OCI-LY7 (cell line): Measurements from ENCODE around the gene RCN2. TPM values are rescaled to one million over a fixed set of nuclear protein-coding genes. Genes with fewer than 3 reads are reported as not detected.

Experiments
- BruUV-seq: library from RNA; stranded (reverse); fragments of 400-500 nt; replicated peaks from 2 replicates; lab custom pipeline; 2021; lab: Mats Ljungman, UMichigan
- CTCF ChIA-PET: fragments of 300-600 bp; sonication (Branson Sonifier 250); formaldehyde crosslinking; loops from one replicate; lab custom pipeline; 2022; ENCODE audit warnings: antibody characterized with exemption; ENCODE audit not compliant: unreplicated experiment; lab: Charles Lee
- POLR2A ChIA-PET: fragments of 300-600 bp; sonication (Branson Sonifier 250); formaldehyde crosslinking; loops from one replicate; lab custom pipeline; 2022; ENCODE audit warnings: antibody characterized with exemption; lab: Charles Lee
- DNase-seq: peaks from one replicate; pipeline ENCODE4 v3.0.0-alpha.2; 2015; ENCODE audit warnings: low spot score
- H2AFZ ChIP-seq: fragments of 200-600 bp; sonication (generic), shearing (Covaris generic); 2 replicates; pipeline ENCODE4 v1.6.1; 2014; ENCODE audit warnings: mild to moderate bottlenecking, antibody characterized with exemption, low read length, moderate library complexity
- H3K27ac ChIP-seq: fragments of 200-600 bp; sonication (generic); 2 replicates; pipeline ENCODE4 v1.5.1; 2014; ENCODE audit warnings: mixed run types, low read depth, mild to moderate bottlenecking, moderate library complexity, low read length, inconsistent platforms; ENCODE audit not compliant: poor library complexity, severe bottlenecking
- H3K36me3 ChIP-seq: fragments of 200-600 bp; sonication (generic); 2 replicates; pipeline ENCODE4 v1.6.1; 2014; ENCODE audit warnings: mild to moderate bottlenecking, antibody characterized with exemption, low read length, moderate library complexity, mixed read lengths; ENCODE audit not compliant: insufficient read depth
- H3K4me1 ChIP-seq: fragments of 200-600 bp; sonication (generic); 2 replicates; pipeline ENCODE4 v1.5.1; 2014; ENCODE audit warnings: mild to moderate bottlenecking, low read length; ENCODE audit not compliant: insufficient read depth, poor library complexity, severe bottlenecking
- H3K4me2 ChIP-seq: fragments of 200-600 bp; sonication (generic); 2 replicates; pipeline ENCODE4 v1.6.1; 2014; ENCODE audit warnings: mild to moderate bottlenecking, low read length
- H3K4me3 ChIP-seq: fragments of 200-600 bp; sonication (generic); 2 replicates; pipeline ENCODE4 v1.5.1; 2014; ENCODE audit warnings: mild to moderate bottlenecking, low read depth, low read length; ENCODE audit not compliant: poor library complexity, severe bottlenecking
- H3K79me2 ChIP-seq: fragments of 200-600 bp; sonication (generic); 2 replicates; pipeline ENCODE4 v1.6.1; 2016; ENCODE audit warnings: low read depth, mild to moderate bottlenecking, low read length, moderate library complexity, mixed read lengths; ENCODE audit not compliant: insufficient read depth
- H3K9me2 ChIP-seq: fragments of 200-600 bp; sonication (generic); 2 replicates; pipeline ENCODE4 v1.6.1; 2016; ENCODE audit warnings: mild to moderate bottlenecking, low read length, mixed read lengths; ENCODE audit not compliant: insufficient read depth
- H3K9me3 ChIP-seq: fragments of 200-600 bp; sonication (generic); 2 replicates; pipeline ENCODE4 v1.6.1; 2014; ENCODE audit warnings: mild to moderate bottlenecking, mixed run types, low read length, mixed read lengths
- H4K20me1 ChIP-seq: fragments of 200-600 bp; sonication (generic); 2 replicates; pipeline ENCODE4 v1.6.1; 2014; ENCODE audit warnings: mild to moderate bottlenecking, antibody characterized with exemption, low read length, moderate library complexity, mixed read lengths; ENCODE audit not compliant: insufficient read depth
- CTCF ChIP-seq: fragments of 200-600 bp; sonication (generic); conservative IDR thresholded peaks from 2 replicates; pipeline ENCODE4 v1.5.1; 2014; ENCODE audit warnings: mild to moderate bottlenecking, antibody characterized with exemption, low read length, moderate library complexity, mixed read lengths
- EZH2phosphoT487 ChIP-seq: fragments of 200-600 bp; sonication (generic); IDR thresholded peaks from 2 replicates; pipeline ENCODE4 v1.6.1; 2018; ENCODE audit warnings: low read depth, borderline replicate concordance, mild to moderate bottlenecking, mixed run types, antibody characterized with exemption, low read length, moderate library complexity, mixed read lengths
- intact Hi-C: fragments of 100-400 bp; cut with micrococcal nuclease; formaldehyde crosslinking; loops from one replicate; pipeline ENCODE4 v1.10.0; 2022; ENCODE audit not compliant: unreplicated experiment
- total RNA-seq, 2 experiments: library from RNA; depleted of rRNA in 1 of 2; stranded (reverse); fragments of >200 nt in 1 of 2; shearing (Covaris generic) in 1 of 2; gene quantifications; 2 replicates each; pipeline ENCODE4 v1.2.3, GENCODE V29; 2014 to 2022

RCN2 gene
- total RNA-seq, 2 experiments from 2014 or later, result 32.8 to 39.1 TPM

GRCh38 chr15:76994001-76994400, 62.5 kb downstream of the RCN2 start:
- no peaks in the 10 kb centered on the region for H3K9me2 ChIP-seq
- H3K4me2 ChIP-seq, result no peak overlapping the region
- ChIA-PET CTCF (no interaction called here), POLR2A (interaction anchor here (0.5 to 2.1 kb wide), 2 partner anchors 13 to 32 kb away, joined by 5 read pairs; no protein-coding TSS in a partner anchor)
- no peak overlapping the region for H3K4me3 ChIP-seq
- no peak for DNase-seq
- H4K20me1 ChIP-seq, result no peaks in the 10 kb centered on the region
- no peak overlapping the region for H2AFZ ChIP-seq
- intact Hi-C loops, result no loop called here
- peaks cover 16% of the 10 kb centered on the region for H3K4me1 ChIP-seq
- no peaks in the 10 kb centered on the region for H3K9me3 ChIP-seq
- BruUV-seq, result no TSS peak
- no peaks in the 10 kb centered on the region for H3K36me3 ChIP-seq
- TF ChIP-seq EZH2phosphoT487 (no peak), CTCF (no peak)
- no peaks in the 10 kb centered on the region for H3K79me2 ChIP-seq
- no peak overlapping the region for H3K27ac ChIP-seq

- ChIA-PET CTCF (interaction anchor here (1.4 kb wide), 1 partner anchor 60 kb away, joined by 3 read pairs; no protein-coding TSS in a partner anchor), POLR2A (interaction anchor here (0.6 to 2.1 kb wide), 9 partner anchors 11 to 89 kb away, joined by 3 to 11 read pairs (median 4); partner anchors contain the start of gene SCAPER)
- DNase-seq, result no peak
- Histone ChIP-seq H3K4me3 (no peak overlapping the region), H3K9me3 (no peaks in the 10 kb centered on the region), H3K27ac (no peak overlapping the region), H3K4me1 (peaks cover 13% of the 10 kb centered on the region), H3K9me2 (no peaks in the 10 kb centered on the region), H3K4me2 (peak overlapping the region; percentile 48; the same call in 1 of the 2 replicates), H3K36me3 (no peaks in the 10 kb centered on the region), H4K20me1 (no peaks in the 10 kb centered on the region), H3K79me2 (no peaks in the 10 kb centered on the region), H2AFZ (peak overlapping the region; percentile 82)
- intact Hi-C loops, result no loop called here
- BruUV-seq, result no TSS peak
- TF ChIP-seq EZH2phosphoT487, result no peak
- no peak for TF ChIP-seq CTCF
Observed at GRCh38 chr15:76994496-76994895, 62.9 kb downstream of the RCN2 start.
